Large intestine (tissue), 3 donors: Measurements from ENCODE around the gene RAB27B. TPM values are rescaled to one million over a fixed set of nuclear protein-coding genes. Genes with fewer than 3 reads are reported as not detected.

ENCODE experiments used
- DNase-seq, 2 donors: peaks; one replicate each; pipeline versions ENCODE4 v3.0.0 to v3.0.0-alpha.2; 2013
- H3K27ac ChIP-seq: one replicate; pipeline ENCODE4 v1.5.1; 2013; ENCODE audit warnings: low read length
- H3K27me3 ChIP-seq: 2 replicates; pipeline ENCODE4 v1.6.1; 2013; ENCODE audit warnings: low read length; ENCODE audit not compliant: control insufficient read depth, insufficient read depth
- H3K36me3 ChIP-seq: 2 replicates; pipeline ENCODE4 v1.6.1; 2013; ENCODE audit warnings: low read length; ENCODE audit not compliant: control insufficient read depth, insufficient read depth
- H3K4me1 ChIP-seq: one replicate; pipeline ENCODE4 v1.6.1; 2013; ENCODE audit warnings: low read length; ENCODE audit not compliant: control insufficient read depth, insufficient read depth
- H3K4me3 ChIP-seq: one replicate; pipeline ENCODE4 v1.5.1; 2013; ENCODE audit warnings: low read length
- H3K9me3 ChIP-seq: one replicate; pipeline ENCODE4 v1.6.1; 2013; ENCODE audit warnings: mild to moderate bottlenecking, low read depth, low read length, moderate library complexity; ENCODE audit not compliant: control insufficient read depth
- WGBS: methylation state at CpG from one replicate; pipeline ENCODE4 v1.1.5; 2013; ENCODE audit warnings: low lambda C conversion rate; ENCODE audit not compliant: insufficient coverage; 5-methylcytosine and 5-hydroxymethylcytosine counted together
- polyA plus RNA-seq: library from polyadenylated mRNA; unstranded; fragments of 120-200 nt; gene quantifications from one replicate; pipeline ENCODE4 v1.2.1, GENCODE V29; 2013

RAB27B gene
- polyA plus RNA-seq, 1 donor: 9.6 TPM

DNA sequence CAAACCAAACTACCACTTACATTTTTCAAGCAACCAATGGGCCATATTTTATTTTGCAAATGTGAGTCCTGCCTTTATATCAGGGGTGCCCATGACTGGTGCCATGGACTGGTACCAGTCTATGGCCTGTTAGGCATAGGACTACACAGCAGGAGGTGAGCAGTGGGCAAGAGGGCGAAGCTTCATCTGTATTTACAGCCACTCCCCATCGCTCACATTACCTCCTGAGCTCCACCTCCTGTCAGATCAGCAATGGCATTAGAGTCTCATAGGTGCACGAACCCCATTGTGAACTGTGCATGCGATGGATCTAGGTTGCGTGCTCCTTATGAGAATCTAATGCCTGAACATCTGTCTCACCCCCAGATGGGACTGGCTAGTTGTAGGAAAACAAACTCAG lies 77.4 kb downstream of the RAB27B start:
- H3K9me3 ChIP-seq: no peaks in the 10 kb centered on the region
- DNase-seq: no peak
- H3K27me3 ChIP-seq: no peaks in the 10 kb centered on the region
- WGBS: no CpG with 5 or more reads among the region's 5 CpGs
- no peak overlapping the region for H3K27ac ChIP-seq
- no peak overlapping the region for H3K4me3 ChIP-seq
- H3K36me3 ChIP-seq: peaks cover 20% of the 10 kb centered on the region
- H3K4me1 ChIP-seq: no peaks in the 10 kb centered on the region

DNA sequence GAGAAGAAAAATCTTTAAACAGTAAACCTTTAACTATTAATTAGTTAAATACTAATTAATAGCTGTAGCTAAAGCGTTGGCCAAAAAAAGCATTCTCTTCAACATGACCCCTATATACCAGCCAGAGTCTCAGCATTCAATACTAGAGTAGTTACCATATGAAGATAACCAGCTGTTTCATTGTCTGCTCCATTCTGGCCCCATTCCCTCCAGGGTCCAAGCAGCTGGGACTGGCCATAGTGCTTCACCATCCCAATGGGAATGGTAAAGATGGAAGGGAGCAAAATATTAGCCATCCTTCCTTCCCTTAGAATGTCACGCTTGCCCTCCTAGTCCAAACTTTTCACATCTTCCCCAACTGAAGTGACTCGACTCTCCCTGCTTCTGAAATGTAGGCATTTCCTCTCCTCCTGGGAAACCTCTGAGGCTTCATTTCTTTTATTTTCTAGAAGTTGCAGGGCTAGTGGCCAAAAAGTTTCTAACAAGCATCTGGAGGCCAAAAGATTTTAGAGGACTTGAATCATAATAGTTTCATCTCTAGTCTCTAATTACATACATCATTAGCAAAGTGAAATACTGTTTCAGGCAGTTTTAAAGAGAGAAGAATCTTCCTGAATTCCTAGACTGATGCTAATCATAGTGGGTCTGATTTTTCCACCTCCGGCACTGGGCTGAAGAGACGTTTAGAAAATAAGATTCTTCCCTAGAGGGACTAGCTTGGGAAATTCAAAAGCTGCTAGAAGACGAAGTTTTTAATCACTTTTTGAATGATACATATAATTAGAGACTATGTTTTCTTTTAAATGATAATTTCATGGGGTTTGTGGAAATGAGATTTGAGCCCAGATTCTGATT lies 78.3 kb downstream of the RAB27B start:
- WGBS: 60% methylated on average over 1 of the region's 6 CpGs
- H3K27ac ChIP-seq: no peak overlapping the region
- no peaks in the 10 kb centered on the region for H3K4me1 ChIP-seq
- H3K36me3 ChIP-seq: peaks cover 21% of the 10 kb centered on the region
- DNase-seq: no peak
- H3K4me3 ChIP-seq: no peak overlapping the region
- H3K9me3 ChIP-seq: no peaks in the 10 kb centered on the region
- no peaks in the 10 kb centered on the region for H3K27me3 ChIP-seq

DNA sequence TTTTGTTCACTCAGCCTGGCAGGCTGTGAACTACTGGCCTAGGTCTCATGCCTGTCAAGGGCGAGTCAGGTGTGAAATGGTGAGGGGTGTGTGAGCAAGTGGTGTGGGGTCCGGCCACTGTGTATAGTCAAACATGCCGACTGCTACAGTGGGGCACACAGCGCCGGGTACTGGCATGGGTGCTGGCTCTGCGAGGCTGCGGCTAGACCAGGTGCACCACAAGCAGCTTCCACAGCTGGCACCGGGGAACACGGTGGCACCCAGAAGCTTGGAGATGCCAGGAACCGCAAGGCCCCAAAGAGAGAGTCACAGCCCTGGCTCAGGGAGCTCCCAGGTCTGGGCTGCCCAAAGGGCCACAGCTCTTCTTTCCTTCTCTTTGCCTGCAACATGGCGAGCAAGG lies 81.3 kb downstream of the RAB27B start:
- Histone ChIP-seq H3K27ac (no peak overlapping the region), H3K4me3 (no peak overlapping the region), H3K27me3 (no peaks in the 10 kb centered on the region), H3K9me3 (no peaks in the 10 kb centered on the region), H3K4me1 (no peaks in the 10 kb centered on the region), H3K36me3 (peaks cover 29% of the 10 kb centered on the region)
- no CpG with 5 or more reads among the region's 11 CpGs for WGBS
- DNase-seq: no peak

DNA sequence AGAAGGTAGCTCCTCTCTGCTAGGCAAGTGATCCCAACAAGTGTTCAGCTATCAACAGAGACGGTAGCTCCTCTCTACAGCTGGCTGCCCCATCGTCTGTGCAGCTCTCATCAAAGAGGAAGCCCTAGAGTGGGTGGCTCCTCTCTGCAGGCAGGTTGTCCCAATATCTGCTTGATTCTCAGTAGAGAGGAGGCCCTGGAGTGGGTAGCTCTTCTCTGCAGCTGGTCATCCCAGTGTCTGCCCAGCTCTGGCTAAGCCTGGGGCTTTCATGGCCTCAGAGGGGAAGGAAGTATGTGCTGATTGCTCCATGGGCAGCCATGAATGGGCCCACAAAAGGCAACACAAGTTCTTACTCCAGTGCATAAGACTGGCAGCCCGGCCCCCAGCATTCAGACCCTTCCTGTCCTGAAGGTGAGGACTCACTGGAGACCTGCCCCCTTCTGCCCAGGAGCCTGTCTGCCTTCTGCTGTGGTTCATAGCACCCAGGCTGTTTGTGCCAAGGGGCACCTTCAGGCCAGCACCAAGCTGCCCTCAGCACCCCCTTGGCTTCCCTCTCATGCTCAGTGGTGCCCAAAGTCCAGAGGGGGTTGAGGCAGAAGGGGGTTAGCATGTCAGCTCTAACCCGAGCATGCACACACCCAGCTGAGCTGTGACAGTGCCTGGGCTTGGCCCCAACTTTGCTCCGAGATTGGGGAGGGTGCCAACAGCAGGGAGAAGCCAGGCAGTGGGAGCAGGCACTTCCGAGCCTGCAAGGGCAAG lies 82.1 kb downstream of the RAB27B start:
- Histone ChIP-seq H3K4me1 (no peaks in the 10 kb centered on the region), H3K27me3 (no peaks in the 10 kb centered on the region), H3K36me3 (peaks cover 29% of the 10 kb centered on the region), H3K27ac (no peak overlapping the region), H3K9me3 (no peaks in the 10 kb centered on the region), H3K4me3 (no peak overlapping the region)
- no CpG with 5 or more reads among the region's 6 CpGs for WGBS
- peak in 1 of 2 donors; percentile 11 for DNase-seq

DNA sequence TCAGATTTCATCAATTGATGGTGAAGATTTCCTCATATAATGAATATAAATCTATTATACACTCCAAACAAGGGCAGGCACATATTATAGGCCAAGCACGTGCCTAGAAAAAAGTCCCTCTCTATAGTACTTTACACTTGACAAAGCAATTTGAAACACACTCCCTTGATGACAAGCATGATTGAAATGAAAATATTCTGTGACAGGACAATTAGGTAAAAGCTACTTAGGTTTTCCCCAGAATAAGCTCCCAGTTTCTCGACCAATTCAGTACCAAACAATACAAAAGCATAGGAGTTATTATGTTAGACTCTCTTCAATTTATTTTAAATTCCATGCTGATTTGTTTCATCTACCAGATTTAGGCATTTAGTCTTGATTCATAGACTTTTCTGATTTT lies 83.3 kb downstream of the RAB27B start:
- no peak for DNase-seq
- Histone ChIP-seq H3K27ac (no peak overlapping the region), H3K27me3 (no peaks in the 10 kb centered on the region), H3K4me1 (no peaks in the 10 kb centered on the region), H3K36me3 (peaks cover 33% of the 10 kb centered on the region), H3K4me3 (no peak overlapping the region), H3K9me3 (no peaks in the 10 kb centered on the region)
- WGBS: no CpG with 5 or more reads among the region's 2 CpGs

DNA sequence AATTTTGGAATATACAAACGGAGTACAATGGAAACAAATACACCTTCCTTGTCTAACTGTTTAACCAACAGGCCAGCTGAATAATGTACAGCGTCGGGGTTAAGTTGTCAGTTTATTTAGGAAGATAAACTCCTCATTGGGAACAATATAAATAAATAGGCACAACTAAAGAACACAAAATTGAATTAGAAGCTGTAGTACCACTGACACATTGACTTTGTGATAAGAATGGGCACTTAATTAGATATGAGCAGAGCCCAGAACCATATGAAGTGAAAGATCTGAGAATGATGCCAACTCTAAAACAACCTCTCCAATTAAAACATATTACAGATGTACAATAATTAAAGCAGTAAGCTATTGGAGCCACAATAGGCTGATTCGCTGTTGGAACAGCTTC lies 86.5 kb downstream of the RAB27B start:
- H3K36me3 ChIP-seq: peaks cover 50% of the 10 kb centered on the region
- WGBS: no CpG with 5 or more reads among the region's 4 CpGs

DNA sequence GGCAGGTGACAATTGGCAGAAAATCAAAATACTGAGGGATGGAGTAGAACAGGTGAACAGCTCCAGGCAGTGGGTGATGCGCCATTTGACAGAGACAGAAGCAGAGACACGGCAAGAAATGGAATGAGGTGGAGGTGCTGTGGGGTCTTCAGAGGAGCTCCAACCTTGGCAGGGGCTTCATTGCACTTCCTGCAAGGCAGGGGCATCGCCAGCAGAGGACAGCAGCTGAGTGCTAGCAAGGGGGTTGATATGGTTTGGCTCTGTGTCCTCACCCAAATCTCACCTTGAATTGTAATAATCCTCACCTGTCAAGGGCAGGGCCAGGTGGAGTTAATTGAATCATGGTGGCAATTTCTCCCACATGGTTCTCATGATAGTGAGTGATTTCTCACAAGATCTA lies 88.2 kb downstream of the RAB27B start:
- no peak overlapping the region for H3K27ac ChIP-seq
- no peak for DNase-seq
- H3K36me3 ChIP-seq: peaks cover 51% of the 10 kb centered on the region
- no peak overlapping the region for H3K4me3 ChIP-seq
- H3K27me3 ChIP-seq: no peaks in the 10 kb centered on the region
- H3K9me3 ChIP-seq: no peaks in the 10 kb centered on the region
- H3K4me1 ChIP-seq: no peaks in the 10 kb centered on the region
- no CpG with 5 or more reads among the region's 3 CpGs for WGBS

More for the DNA sequence above, 86.5 kb downstream of the RAB27B start:
- no peak overlapping the region for H3K27ac ChIP-seq
- DNase-seq: no peak
- H3K4me1 ChIP-seq: no peaks in the 10 kb centered on the region
- H3K27me3 ChIP-seq: no peaks in the 10 kb centered on the region
- no peak overlapping the region for H3K4me3 ChIP-seq
- no peaks in the 10 kb centered on the region for H3K9me3 ChIP-seq

DNA sequence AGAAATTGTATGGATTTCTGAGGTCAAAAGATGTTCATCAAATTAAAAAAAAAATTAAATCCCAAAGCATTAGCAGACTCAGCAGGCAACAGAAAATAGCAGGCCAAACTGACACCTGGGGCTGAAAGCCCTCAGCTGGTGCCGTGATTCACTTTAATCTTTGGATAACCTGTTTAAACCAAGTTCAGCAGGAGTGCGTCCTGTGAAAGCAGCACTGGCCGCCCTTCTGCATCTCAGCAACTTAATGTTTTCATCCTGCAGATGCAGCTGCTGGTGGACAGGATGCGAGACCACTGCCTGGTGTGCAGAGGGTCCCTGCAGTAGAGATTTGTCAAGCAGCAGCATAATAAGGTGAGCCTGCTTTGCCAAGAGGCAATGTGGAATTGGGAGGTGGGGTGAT lies 89.8 kb downstream of the RAB27B start:
- WGBS: no CpG with 5 or more reads among the region's 4 CpGs
- Histone ChIP-seq H3K27ac (no peak overlapping the region), H3K9me3 (no peaks in the 10 kb centered on the region), H3K36me3 (peaks cover 57% of the 10 kb centered on the region), H3K4me1 (no peaks in the 10 kb centered on the region), H3K27me3 (no peaks in the 10 kb centered on the region), H3K4me3 (no peak overlapping the region)
- DNase-seq: no peak

DNA sequence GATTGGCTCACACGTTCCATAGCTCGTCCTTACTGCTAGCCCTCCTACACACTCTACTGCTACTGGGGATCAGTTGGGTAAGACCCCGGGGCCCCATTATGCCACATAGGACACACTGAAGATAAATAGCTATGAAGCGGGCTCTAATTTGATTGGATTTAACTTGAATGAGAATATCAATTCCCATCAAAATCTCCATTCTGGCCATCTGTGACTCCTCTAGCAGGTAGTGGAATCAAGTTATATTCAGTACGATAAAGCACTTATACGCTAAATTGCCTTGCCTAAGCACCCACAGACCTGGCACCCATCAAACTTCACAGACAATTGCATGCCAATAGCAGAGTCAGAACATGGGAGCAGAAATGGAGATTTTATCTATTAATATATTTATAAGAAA lies 91.1 kb downstream of the RAB27B start:
- H3K4me3 ChIP-seq: no peak overlapping the region
- H3K9me3 ChIP-seq: no peaks in the 10 kb centered on the region
- H3K27ac ChIP-seq: no peak overlapping the region
- peaks cover 51% of the 10 kb centered on the region for H3K36me3 ChIP-seq
- no peaks in the 10 kb centered on the region for H3K27me3 ChIP-seq
- WGBS: no CpG with 5 or more reads among the region's 6 CpGs
- DNase-seq: no peak
- no peaks in the 10 kb centered on the region for H3K4me1 ChIP-seq

DNA sequence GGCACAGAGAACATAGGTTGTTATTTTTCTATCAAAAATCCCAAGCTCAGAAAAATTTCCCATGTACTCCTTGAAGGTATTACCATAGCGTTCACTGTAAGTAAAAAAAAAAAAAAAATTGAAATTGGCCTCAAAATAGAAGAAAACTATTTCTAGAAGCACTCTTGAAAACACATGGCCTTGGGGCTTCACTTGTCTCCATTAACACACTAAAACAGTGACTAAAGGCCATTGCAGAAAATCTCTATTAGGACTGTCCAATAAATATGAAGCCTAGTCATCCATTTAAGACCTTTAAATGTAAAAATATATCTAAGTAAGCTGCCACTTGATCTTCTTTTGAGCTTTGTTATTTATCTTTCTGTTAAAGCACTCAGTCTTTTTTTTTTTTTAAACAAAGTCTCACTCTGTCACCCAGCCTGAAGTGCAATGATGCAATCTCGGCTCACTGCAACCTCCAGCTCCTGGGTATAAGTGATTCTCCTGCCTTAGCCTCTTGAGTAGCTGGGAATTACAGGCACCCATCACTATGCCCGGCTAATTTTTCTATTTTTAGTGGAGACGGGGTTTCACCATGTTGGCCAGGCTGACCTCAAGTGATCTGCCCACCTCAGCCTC lies 95.2 kb downstream of the RAB27B start:
- Histone ChIP-seq H3K4me3 (no peak overlapping the region), H3K36me3 (peaks cover 43% of the 10 kb centered on the region), H3K9me3 (no peaks in the 10 kb centered on the region), H3K27me3 (no peaks in the 10 kb centered on the region), H3K4me1 (no peaks in the 10 kb centered on the region), H3K27ac (no peak overlapping the region)
- 90% methylated on average over 1 of the region's 4 CpGs for WGBS
- DNase-seq: no peak
